ENCODE results near the gene KLHDC9. TPM values are rescaled to one million over a fixed set of nuclear protein-coding genes. Genes with fewer than 3 reads are reported as not detected.
A peak's percentile ranks its signal among the peaks of the same experiment; 100 is the strongest.

KLHDC9 gene
- total RNA-seq, 1 donor from 2014 or later, result not detected

DNA sequence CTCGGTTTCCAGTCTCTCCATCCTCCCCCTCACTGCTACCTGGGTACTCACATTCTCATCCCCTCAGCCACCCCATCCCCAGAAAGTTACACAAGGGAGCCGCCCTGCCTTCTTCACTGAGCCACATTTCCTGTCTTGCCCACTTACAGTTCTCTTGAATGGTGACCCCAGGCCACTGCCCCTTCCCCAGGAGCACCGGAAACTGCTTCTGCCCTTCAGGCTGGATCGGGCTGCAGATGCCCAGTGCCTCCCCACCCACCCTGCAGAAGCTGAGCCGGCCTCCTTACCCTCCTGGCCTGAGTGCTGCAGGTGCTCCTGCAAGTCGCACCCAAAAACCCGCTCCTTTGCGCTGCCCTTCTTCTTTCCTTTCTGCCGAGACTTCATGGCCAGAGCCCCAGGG, 28.9 kb upstream of the KLHDC9 start:
- Mint-ChIP-seq H3K27ac (peak overlapping the region; percentile 98), H3K4me1 (ENCODE audit: low read depth) (peaks cover 40% of the 10 kb centered on the region), H3K4me3 (ENCODE audit: low read depth) (peak overlapping the region; percentile 100), H3K36me3 (ENCODE audit: low read depth) (peaks cover 33% of the 10 kb centered on the region), H3K9me3 (no peaks in the 10 kb centered on the region), H3K27me3 (ENCODE audit: low read depth) (no peaks in the 10 kb centered on the region)
- intact Hi-C loops (cut with micrococcal nuclease), result loop anchor here (5.0 kb wide), 1 partner anchor 88 kb away; the partner anchor contains the start of gene USP21
- peak; percentile 24 for DNase-seq (ENCODE audit: low spot score)

DNA sequence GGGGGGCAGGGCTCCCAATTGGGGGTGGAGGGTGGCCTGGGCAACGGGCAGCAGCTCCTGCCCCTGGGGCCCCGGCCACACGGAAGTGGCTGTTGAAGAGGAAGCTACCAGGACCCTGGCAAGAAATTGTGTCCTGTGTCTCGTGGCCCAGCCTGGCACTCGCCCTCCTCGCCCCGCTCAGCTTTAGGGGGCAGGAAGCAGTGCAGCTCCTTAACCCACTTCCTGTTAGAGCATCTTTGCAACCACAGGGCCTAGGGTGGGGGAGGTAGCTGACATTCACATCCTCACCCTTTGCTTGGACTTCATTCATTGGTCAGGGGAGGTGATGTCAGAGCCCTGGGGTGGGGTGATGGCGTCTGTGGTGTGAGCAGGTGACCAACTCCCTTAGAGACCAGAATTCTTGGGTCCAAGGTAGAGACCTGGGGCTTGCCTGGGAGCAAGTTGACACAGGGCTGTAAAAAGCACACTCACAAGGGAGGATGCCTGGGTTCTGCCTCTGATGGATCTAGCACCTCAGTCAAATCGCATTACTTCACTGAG, 28.4 kb upstream of the KLHDC9 start, which contains the start of gene ARHGAP30:
Gene ARHGAP30, minus strand, starts transcription at position 161 of the 540 bp plus-strand sequence. CDS start 267 bp downstream, outside the sequence.
- Mint-ChIP-seq H3K27me3 (ENCODE audit: low read depth) (no peaks in the 10 kb centered on the region), H3K4me3 (ENCODE audit: low read depth) (peak within 1 kb of the TSS; percentile 100), H3K36me3 (ENCODE audit: low read depth) (peaks cover 28% of the 10 kb centered on the region), H3K27ac (peak within 1 kb of the TSS; percentile 98), H3K9me3 (no peaks in the 10 kb centered on the region), H3K4me1 (ENCODE audit: low read depth) (peaks cover 35% of the 10 kb centered on the region)
- intact Hi-C loops (cut with micrococcal nuclease), result loop anchor here (1.0 to 5.0 kb wide), 4 partner anchors 22 to 88 kb away; partner anchors contain the start of genes DEDD, NIT1, PFDN2 and USP21
- peak; percentile 85 for DNase-seq (ENCODE audit: low spot score)

DNA sequence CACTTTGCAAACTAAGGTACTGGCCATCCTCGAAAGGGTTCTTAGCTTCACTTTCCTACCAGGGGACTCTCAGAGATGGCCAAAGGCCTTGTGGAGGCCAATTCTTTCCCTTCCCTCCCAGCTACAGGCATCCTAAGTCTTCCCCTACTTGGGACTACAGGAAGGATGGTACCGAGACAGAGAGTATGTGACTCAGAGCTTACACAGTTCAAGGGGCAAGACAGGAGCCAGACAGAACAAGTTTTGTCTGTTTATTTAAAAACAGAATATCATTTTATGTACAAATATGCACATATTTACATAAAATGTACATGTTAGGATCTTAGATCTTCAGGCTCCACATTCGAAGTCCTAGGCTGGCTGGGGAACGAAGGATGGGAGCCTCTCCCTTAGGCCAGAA, 27.4 kb upstream of the KLHDC9 start:
- H3K9me3 Mint-ChIP-seq, result no peaks in the 10 kb centered on the region
- H3K4me1 Mint-ChIP-seq (ENCODE audit: low read depth), result peaks cover 35% of the 10 kb centered on the region
- no peaks in the 10 kb centered on the region for H3K27me3 Mint-ChIP-seq (ENCODE audit: low read depth)
- no peak for DNase-seq (ENCODE audit: low spot score)
- H3K36me3 Mint-ChIP-seq (ENCODE audit: low read depth), result peaks cover 28% of the 10 kb centered on the region
- H3K27ac Mint-ChIP-seq, result peak overlapping the region; percentile 84
- H3K4me3 Mint-ChIP-seq (ENCODE audit: low read depth), result no peak overlapping the region
- intact Hi-C loops (cut with micrococcal nuclease), result loop anchor here (1.0 to 5.0 kb wide), 3 partner anchors 22 to 62 kb away; partner anchors contain the start of genes DEDD, NIT1 and PFDN2

DNA sequence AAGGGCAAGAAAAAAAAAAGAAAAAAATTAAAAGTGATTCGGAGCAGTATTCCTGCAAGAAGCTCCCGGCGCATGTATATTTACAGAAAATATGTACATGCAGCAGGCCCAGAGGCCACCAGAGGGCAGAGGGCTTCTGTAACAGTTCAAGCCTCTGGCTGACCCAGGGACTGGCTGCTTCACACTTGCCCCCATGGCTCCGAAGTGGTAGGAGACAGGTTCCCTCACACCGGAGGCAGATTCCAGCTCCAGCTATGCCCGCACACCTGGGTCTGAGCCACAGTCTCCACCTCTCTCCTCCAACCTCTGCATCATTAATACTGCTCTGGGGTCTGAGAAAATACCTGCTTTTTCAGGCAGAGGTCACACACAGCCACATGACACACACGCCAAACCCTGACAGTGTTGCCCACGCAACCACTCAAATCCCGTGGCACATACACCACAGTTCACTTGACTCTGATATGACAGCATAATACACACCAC, 26.2 kb upstream of the KLHDC9 start:
- no peaks in the 10 kb centered on the region for H3K9me3 Mint-ChIP-seq
- intact Hi-C loops (cut with micrococcal nuclease), result loop anchor here (2.0 to 5.0 kb wide), 2 partner anchors 47 to 60 kb away; partner anchors contain the start of genes DEDD, NIT1 and PFDN2
- no peaks in the 10 kb centered on the region for H3K27me3 Mint-ChIP-seq (ENCODE audit: low read depth)

DNA sequence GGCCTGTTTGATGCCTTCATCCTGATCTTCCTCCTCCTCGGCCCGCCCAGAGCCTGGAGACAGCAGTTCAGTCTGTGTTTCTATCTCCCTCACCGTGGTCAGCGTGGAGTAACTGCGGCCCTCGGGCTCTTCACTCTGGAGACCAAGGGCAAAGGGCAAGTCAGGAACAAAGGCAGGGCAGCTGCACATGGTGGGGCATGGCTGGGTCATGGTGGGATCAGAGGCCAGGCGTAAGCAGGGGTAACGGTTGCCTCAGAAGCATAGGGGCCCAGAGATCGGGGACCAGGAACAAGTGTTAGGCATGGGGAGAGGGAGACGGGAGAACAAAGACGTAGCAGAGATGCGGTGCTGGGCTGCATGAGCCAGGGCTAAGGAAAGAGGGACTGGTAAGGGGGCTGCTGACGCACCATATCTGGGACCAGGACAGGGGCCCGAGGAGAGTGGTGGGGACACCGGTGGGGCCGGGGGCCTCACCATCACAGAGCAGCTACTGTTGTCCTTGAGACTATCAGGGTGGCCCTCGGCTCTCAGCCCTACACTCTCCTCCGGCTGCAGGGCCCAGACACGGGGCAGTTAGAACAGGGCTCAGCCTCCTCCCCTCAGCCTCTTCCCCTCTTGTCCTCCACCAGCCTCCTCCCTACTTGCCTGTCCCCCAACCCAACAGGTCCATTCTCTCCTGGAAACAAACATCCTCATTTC, 25.3 kb upstream of the KLHDC9 start:
- H3K9me3 Mint-ChIP-seq, result no peaks in the 10 kb centered on the region
- intact Hi-C loops (cut with micrococcal nuclease), result loop anchor here (5.0 kb wide), 1 partner anchor 59 kb away; the partner anchor contains the start of gene DEDD
- H3K4me1 Mint-ChIP-seq (ENCODE audit: low read depth), result peaks cover 21% of the 10 kb centered on the region
- peaks cover 11% of the 10 kb centered on the region for H3K36me3 Mint-ChIP-seq (ENCODE audit: low read depth)
- H3K4me3 Mint-ChIP-seq (ENCODE audit: low read depth), result no peak overlapping the region
- no peak for DNase-seq (ENCODE audit: low spot score)
- H3K27ac Mint-ChIP-seq, result no peak overlapping the region
- H3K27me3 Mint-ChIP-seq (ENCODE audit: low read depth), result no peaks in the 10 kb centered on the region

More for the DNA sequence above, 26.2 kb upstream of the KLHDC9 start:
- DNase-seq (ENCODE audit: low spot score), result no peak
- H3K27ac Mint-ChIP-seq, result no peak overlapping the region
- H3K36me3 Mint-ChIP-seq (ENCODE audit: low read depth), result peaks cover 20% of the 10 kb centered on the region
- peaks cover 29% of the 10 kb centered on the region for H3K4me1 Mint-ChIP-seq (ENCODE audit: low read depth)
- H3K4me3 Mint-ChIP-seq (ENCODE audit: low read depth), result no peak overlapping the region

DNA sequence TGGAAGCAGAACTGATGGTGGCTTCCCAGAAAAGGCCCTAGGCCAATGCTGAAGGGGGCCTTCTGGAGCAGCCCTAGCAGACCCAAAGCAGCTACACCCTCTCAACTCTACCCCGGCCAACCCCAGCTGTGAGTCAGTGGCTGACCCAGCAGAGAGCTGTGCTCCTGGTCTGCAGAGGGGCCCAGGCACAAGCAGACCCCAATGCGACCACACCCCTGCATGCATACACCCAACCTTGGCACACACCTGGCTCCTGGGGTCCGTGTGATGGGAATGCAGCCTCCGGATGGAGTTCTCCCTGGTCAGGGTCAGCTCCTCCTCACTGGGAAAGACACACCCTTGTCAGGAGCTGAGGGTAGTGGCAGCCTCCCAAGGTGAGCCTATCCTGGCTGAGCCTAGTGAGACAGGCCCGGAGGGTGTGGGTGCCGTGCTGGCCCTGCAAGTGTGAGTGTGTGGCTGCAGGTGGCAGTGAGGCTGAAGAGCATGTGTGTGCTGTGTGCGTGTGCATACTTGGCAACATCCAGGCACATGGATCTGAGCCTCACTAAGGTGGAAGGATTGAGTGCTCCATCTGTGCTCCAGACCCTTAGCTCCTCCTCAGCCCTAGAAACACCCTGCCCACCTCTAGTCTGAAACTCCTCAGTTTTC, 24.6 kb upstream of the KLHDC9 start:
- Mint-ChIP-seq H3K36me3 (ENCODE audit: low read depth) (peaks cover 6% of the 10 kb centered on the region), H3K9me3 (no peaks in the 10 kb centered on the region), H3K4me1 (ENCODE audit: low read depth) (peaks cover 17% of the 10 kb centered on the region), H3K4me3 (ENCODE audit: low read depth) (no peak overlapping the region), H3K27ac (no peak overlapping the region), H3K27me3 (ENCODE audit: low read depth) (no peaks in the 10 kb centered on the region)
- intact Hi-C loops (cut with micrococcal nuclease), result loop anchor here (5.0 kb wide), 1 partner anchor 59 kb away; the partner anchor contains the start of gene DEDD
- DNase-seq (ENCODE audit: low spot score), result no peak

DNA sequence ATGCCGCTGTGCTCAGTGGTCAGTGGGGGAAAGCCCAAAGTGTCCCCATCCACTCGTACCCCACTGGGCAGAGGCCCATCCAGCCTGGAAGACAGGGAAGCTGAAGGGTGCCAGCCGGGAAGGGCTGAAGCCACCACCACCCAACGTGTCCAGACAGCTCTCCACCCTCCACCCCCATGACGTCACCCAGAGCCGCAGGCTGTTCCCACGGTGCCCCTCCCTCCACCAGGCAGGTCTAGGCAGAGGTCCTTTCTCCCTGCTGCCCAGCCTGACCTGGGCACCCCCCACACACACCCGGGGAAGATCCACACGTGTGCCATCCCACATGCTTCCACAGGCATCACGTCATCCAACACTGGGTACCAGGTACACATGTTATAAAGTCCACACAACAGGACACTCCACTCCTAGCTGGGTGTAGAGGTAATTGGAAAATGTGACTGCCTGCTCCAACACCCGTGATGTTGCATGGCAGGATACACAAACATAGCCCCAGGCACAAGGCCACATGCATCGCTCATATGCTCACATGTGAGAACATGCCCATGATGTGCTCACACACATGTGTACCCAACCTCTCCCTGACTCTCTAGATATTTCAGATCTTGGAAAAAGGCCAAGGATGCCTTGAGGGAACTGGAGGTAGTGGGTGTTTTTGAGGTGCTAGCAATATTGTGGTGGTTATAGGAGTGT, 23.3 kb upstream of the KLHDC9 start:
- no peak for DNase-seq (ENCODE audit: low spot score)
- intact Hi-C loops (cut with micrococcal nuclease), result loop anchor here (5.0 kb wide), 1 partner anchor 57 kb away; the partner anchor contains the start of gene DEDD
- no peaks in the 10 kb centered on the region for H3K36me3 Mint-ChIP-seq (ENCODE audit: low read depth)
- peaks cover 17% of the 10 kb centered on the region for H3K4me1 Mint-ChIP-seq (ENCODE audit: low read depth)
- H3K4me3 Mint-ChIP-seq (ENCODE audit: low read depth), result no peak overlapping the region
- peaks cover 2% of the 10 kb centered on the region for H3K27me3 Mint-ChIP-seq (ENCODE audit: low read depth)
- H3K9me3 Mint-ChIP-seq, result no peaks in the 10 kb centered on the region
- H3K27ac Mint-ChIP-seq, result no peak overlapping the region

DNA sequence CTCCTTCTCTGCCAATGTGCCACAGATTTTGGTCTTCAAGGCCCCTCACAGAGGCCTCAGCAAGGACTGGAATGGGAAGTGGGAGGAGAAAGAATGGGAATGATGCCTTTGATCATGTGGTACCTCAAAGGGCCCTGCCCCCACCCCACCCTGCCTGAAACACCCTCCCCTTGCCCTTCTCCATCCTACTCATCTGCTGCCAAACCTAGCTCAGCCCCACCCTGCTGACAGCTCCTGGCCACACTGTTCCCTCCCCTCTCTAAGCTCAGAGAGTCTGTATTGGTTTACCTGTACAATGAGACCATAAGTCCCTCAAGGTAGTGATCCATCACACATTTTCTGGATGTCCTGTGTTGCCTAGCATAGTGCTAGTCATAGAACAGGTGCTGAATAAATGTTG, 21.8 kb upstream of the KLHDC9 start:
- H3K27ac Mint-ChIP-seq, result no peak overlapping the region
- DNase-seq (ENCODE audit: low spot score), result no peak
- H3K4me1 Mint-ChIP-seq (ENCODE audit: low read depth), result peaks cover 6% of the 10 kb centered on the region
- no peak overlapping the region for H3K4me3 Mint-ChIP-seq (ENCODE audit: low read depth)
- H3K36me3 Mint-ChIP-seq (ENCODE audit: low read depth), result no peaks in the 10 kb centered on the region
- H3K27me3 Mint-ChIP-seq (ENCODE audit: low read depth), result peaks cover 2% of the 10 kb centered on the region
- no peaks in the 10 kb centered on the region for H3K9me3 Mint-ChIP-seq
- intact Hi-C loops (cut with micrococcal nuclease), result no loop called here

DNA sequence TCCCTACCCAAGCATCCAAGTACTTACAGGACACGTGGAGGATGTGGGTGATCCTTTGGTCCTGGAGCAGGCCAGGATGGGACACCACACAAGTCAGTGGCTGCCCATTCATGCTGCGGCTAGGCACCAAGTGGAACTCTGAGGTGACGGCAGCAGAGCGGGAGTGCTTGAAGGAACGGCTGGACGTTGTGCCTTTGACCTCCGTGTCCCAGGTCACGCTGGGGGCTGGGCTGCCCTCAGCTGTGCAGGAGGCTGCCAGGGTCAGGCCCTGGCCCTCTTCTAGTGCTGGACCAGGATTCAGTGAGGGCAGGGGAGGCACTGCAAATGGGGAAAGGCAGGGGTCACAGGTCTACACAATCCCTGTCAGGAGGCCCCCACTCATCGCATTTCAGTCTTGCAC, 20.7 kb upstream of the KLHDC9 start:
- Mint-ChIP-seq H3K9me3 (no peaks in the 10 kb centered on the region), H3K36me3 (ENCODE audit: low read depth) (no peaks in the 10 kb centered on the region), H3K4me1 (ENCODE audit: low read depth) (no peaks in the 10 kb centered on the region), H3K4me3 (ENCODE audit: low read depth) (no peak overlapping the region), H3K27ac (no peak overlapping the region), H3K27me3 (ENCODE audit: low read depth) (peaks cover 2% of the 10 kb centered on the region)
- no peak for DNase-seq (ENCODE audit: low spot score)
- intact Hi-C loops (cut with micrococcal nuclease), result no loop called here

DNA sequence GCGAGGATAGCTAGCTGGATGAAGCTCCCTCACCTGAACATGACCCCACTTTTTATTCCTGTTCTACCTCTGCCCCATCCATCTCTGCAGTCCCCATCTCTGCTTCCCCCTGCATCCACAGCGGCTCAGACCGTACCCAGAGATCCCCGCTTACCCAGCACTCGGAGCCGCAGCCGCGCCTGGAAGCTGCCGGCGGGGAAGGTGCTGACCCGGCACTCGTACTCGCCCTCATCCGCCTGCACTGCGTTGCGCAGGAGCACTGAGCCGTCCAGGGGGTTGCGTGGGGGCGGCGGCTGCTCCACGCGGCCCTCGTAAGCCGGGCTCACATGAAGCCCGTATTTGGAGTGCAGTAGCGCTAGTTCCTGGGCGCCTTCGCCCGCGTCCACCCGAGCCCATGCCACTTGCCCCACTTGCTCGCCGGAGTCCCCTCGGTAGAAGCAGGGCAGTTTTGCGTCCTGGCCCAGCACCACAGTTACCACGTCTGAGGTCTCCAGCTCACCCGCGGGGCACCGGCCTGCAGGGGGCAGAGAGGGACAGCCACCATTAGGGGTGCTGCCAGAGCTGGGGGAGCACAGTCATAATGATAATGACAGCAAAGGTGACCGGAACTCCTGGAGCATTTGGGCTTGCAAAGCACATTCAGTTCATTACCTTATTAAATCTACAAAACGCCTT, 18.6 kb upstream of the KLHDC9 start:
- Mint-ChIP-seq H3K27me3 (ENCODE audit: low read depth) (peaks cover 2% of the 10 kb centered on the region), H3K36me3 (ENCODE audit: low read depth) (no peaks in the 10 kb centered on the region), H3K9me3 (no peaks in the 10 kb centered on the region), H3K4me1 (ENCODE audit: low read depth) (no peaks in the 10 kb centered on the region), H3K4me3 (ENCODE audit: low read depth) (no peak overlapping the region), H3K27ac (no peak overlapping the region)
- intact Hi-C loops (cut with micrococcal nuclease), result no loop called here
- DNase-seq (ENCODE audit: low spot score), result no peak

DNA sequence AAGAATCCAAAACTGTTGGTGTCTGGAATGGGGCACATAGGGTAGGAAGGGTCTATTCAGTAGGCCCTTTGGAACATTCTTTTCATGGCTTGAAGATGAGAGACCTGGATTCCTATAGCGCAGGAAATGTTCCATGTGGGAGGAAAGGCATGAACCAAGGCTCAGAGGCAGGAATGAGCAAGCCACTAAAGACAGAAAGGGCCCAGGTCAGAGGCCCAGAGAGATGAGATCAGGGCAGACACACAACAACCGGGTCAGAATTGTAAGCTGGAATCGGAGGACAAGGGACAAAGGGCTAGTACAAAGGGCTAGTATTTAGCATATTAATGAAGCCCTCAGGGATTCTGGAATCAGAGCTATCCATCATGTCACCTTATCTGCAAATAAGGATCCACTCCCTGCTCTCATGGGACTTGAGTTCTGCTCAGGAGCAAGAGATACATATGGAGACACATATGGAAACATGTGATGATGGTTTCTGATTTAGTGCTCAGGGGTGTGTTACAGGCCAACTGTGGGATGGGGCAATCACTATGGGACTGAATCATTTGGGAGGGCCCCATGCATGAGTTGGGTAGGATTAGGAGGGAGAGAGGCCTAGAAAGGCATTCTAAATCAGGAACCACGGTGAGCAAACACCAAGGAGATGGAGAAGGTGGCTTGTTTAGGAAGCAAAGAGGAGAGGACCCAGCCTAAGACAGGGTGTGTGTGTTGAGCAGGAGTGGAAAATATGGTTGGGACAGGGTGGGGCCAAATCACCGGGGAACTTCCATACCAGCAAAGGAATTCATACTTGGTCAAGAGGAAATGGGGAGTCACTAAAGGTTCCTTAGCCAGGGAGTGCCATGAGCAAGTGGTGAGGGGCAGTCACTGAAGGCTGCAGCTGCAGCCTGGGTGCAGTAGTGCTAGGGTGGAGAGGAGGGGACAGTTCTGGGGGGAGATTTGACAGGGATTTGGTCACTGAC, 17.4 kb upstream of the KLHDC9 start:
- no peak overlapping the region for H3K27ac Mint-ChIP-seq
- no peak overlapping the region for H3K4me3 Mint-ChIP-seq (ENCODE audit: low read depth)
- H3K4me1 Mint-ChIP-seq (ENCODE audit: low read depth), result no peaks in the 10 kb centered on the region
- H3K9me3 Mint-ChIP-seq, result no peaks in the 10 kb centered on the region
- peaks cover 2% of the 10 kb centered on the region for H3K27me3 Mint-ChIP-seq (ENCODE audit: low read depth)
- no peaks in the 10 kb centered on the region for H3K36me3 Mint-ChIP-seq (ENCODE audit: low read depth)
- intact Hi-C loops (cut with micrococcal nuclease), result no loop called here
- DNase-seq (ENCODE audit: low spot score), result no peak

Data from activated T-helper 2 cell treated with anti-CD3 and anti-CD28 coated beads, Interferon-gamma antibody, Interleukin-2, Interleukin-4, amounts not matched to agents 10 μg/mL and 5 μg/mL and 100 μg/mL, durations not matched to agents 14 hours and 24 hours and 36 hours (primary cell).